HG02938 (cell line): Measurements from ENCODE around the gene SFRP5.

Source experiments
- ATAC-seq: cut with Tn5 transposase; IDR thresholded peaks from one replicate; pipeline ENCODE4 v1.9.1; 2021; ENCODE audit warnings: mild to moderate bottlenecking, moderate library complexity; ENCODE audit not compliant: unreplicated experiment

Gene SFRP5

GRCh38 chr10:97766996-97767924 lies 4.5 kb downstream of the SFRP5 start:
- no peak for ATAC-seq

DNA sequence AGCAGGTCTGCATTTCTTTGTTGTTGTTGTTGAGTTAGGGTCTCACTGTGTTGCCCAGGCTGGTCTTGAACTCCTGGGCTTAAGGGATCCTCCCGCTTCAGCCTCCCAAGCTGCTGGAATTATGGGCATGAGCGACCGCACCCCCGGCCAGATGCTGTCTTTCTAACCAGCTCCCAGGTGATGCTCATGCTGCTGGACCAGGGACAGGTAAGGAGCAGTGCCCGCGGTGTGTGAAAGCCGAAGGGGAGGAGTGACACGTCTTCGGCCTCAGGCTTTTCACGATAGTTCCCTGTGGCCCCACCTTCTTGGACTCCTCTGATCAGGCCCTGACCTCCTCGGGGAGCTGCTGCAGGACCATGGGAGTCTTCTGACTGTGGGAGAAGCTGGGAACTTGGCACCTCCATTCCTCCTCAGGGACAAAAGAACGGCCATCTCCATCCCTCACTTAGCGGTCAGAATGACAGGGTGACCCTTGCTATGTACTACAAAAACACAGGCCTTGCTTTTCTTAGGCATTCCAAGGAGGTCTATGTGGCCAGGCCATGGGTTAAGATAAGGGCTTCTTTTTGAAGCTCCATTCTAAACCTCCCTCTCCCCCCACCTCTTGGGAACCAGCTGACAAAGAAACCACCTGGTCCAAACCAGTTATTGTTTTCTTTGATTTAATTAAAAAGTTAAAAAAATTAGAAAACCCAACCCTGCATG lies 5.5 kb downstream of the SFRP5 start:
- no peak for ATAC-seq

- no peak for ATAC-seq
These were observed 6.6 kb downstream of the SFRP5 start for GRCh38 chr10:97765201-97765600.

GRCh38 chr10:97764519-97764931 lies 7.3 kb downstream of the SFRP5 start:
- peak; percentile 43 for ATAC-seq

GRCh38 chr10:97763947-97764346 lies 7.9 kb downstream of the SFRP5 start:
- ATAC-seq, result no peak

GRCh38 chr10:97763411-97763810 lies 8.4 kb downstream of the SFRP5 start:
- ATAC-seq, result no peak

DNA sequence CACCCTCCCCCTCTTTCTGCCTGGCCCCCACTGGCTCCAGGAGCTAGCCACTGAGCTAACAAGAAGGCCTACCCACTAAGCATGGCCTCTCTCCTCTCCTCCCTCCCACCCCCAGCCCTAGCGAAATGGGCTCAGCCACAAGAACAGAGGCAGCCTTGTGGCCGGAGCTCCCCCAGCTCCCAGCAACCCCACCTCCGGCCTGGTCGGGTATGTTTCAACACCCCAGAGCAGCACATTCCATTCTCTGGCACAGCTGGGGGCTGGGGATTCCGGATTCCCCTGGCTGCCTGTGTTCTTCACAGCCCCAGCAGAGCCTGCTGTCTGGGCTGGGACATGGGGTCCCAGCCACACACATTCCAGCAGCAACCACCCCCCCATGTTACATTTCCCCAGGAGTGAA lies 9.0 kb downstream of the SFRP5 start:
- no peak for ATAC-seq

DNA sequence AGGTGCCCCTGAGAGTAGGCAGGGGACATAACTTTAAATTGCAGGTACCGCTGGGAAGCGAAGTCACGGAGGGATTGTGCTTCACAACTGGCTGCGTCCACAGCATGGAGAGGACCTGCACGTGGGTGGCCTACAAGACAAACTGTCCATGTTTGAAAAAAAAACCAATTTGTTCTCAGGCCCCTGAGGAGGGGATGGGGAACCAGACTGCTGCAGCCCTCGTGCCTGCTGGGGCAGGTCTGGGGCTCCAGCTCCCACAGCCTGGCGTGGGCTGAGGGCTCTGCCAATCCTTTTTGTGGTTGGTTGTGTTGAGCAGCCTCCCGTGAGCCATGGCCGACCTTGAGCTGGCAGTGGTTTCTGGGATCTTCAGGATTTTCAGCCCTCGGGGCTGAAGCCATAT lies 9.7 kb downstream of the SFRP5 start:
- ATAC-seq, result no peak

DNA sequence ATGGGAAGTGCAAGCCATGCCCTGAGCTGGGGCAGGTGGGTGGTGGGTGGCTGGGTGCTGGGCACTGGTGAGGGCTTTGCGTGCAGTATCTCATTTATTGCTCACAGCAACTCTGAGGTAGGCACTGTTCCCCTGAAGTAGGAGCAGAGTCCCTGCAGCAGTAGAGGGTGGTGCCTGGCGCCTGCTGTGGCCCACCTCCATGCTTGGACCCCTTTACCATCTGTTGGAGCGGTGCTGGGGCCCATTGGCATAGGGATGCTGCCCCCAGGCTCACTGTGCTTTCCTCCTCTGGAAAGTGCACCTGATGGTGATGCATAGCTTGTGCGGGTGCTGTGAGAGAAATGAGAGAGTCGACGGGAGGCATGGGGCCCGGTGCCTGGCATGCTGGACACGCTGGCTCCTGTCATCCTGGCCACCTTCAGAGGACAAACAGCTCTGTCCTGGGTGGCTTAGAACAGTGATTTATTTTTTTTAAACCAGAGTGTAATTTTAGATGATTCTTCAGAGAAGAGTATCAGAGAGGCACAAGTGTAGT lies 10.4 kb downstream of the SFRP5 start:
- ATAC-seq, result no peak

- no peak for ATAC-seq
These were observed 11.1 kb downstream of the SFRP5 start for GRCh38 chr10:97760461-97761257.

- ATAC-seq, result no peak
These were observed 11.9 kb downstream of the SFRP5 start for GRCh38 chr10:97759946-97760345.

DNA sequence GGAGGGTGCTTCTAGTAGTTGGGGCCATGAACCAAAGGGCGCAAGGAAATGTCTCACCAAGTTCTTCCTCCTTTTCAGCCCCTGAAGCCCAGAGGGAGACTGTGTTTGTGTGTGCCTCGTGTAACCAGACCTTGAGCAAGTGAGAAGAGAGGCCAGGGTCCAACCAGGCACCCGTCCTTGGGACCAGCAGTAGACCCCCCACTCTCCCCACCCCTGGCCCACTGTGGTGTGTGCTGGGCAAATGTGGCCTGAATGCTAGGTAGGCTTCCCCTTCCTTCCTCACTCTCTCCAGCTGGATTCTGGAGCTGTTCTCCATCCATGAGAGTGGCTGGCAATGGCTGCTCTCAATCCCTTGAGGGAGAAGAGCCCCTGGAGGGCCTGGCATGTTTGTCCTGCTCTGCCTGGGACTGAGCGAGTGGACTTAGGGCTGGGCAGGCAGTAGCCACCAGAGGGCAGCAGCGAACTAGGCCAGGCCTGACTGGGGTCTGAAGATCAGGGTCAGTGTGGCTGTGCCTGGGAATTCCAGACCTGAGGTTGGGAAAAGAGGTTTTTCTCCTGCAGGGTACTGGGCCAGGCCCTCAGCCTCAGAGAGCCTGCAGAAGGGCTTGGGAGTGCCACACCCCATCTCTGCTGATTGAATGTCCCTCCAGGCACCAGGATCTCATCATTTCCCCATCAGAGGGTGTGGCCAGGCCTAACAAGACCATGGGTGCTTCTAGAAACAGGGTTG lies 12.5 kb downstream of the SFRP5 start:
- no peak for ATAC-seq

DNA sequence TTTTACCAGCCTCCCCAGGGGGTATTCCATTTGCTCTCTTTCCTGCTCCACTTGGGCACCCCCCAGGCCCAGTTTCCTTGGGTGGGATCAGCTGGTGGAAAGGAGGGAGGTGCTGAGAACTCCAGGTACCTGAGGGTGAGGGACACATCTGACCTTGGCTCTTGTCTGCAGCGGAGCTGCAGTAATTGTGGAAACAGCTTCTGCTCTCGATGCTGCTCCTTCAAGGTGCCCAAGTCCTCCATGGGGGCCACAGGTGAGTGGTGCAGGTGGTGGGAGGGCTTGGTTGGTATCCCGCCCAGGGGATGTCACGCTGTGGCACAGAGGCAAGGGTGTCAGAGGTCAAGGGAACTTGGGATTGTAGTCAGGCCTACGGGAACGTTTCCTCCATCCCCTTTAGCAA lies 14.3 kb downstream of the SFRP5 start:
- no peak for ATAC-seq

GRCh38 chr10:97755718-97756117 lies 16.1 kb downstream of the SFRP5 start:
- no peak for ATAC-seq

DNA sequence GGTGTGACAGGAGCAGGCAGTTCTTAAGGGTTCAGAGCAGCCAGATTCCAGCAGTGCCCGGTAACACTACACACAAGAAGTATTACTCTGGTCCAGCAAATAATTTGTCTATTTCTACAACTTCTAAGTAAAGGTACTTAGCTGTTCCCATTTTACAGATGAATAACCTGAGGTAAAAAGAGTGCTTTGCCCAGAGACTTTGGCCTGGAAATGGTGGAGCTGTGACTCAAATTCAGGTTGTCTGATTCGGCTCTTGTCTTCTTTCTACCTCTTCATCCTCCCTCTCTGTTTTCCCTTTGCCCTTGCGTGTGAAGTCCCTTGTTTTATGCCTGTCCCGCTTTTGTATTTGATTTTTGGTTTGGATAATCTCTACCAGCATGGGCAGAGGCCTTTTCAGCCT lies 17.1 kb downstream of the SFRP5 start:
- no peak for ATAC-seq

DNA sequence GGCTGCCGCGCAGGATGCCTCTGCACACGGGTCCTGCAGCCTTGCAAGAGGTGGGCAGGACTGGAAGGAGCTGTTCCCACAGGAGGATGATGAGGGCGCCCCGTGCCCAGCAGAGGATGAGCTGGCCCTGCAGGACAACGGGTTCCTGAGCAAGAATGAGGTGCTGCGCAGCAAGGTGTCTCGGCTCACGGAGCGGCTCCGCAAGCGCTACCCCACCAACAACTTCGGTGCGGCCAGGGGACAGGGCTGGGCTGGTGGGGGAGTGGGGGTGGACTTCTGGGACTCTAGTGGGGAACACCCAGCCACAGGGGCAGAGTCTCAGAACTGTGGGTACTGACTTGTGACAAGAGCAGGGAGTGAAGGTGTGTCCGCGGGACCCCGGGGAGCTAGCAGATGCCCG lies 18.8 kb downstream of the SFRP5 start:
- no peak for ATAC-seq

DNA sequence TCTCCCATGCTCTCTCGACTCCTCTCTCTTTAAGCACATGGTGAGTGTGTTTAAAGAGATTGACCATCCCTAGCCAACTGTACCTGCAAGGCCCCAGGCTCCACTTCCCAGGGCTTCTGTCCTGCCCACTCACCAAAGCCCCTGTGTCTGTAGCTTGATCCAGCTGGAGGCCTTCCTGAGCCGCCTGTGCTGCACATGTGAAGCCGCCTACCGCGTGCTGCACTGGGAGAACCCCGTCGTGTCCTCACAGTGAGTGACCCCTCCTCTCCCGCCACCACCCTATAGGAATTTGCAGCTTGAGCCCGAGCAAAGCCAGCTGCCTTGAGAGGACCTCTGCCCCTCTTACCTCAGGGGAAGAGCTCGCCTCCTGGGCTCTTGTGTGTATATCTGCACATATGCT lies 23.7 kb downstream of the SFRP5 start:
- ATAC-seq, result no peak

DNA sequence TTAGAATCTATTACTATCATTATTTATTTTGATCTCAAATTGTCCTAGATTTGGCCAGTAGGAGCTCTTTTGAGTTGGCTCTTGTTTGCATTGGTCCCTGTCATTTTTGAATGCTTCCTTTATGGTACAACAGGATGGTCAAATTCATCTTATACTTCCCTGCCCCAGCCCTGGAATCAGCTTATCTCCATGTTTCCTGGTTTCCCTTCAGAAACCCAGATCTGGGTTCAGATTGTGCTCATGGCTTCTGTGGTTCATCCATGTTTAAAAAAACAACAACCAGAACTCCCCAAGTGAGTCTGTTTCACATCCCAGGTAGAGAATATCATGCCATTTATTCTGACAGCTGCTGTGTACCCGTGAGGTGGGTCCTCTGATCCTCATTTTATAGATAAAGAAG lies 24.2 kb downstream of the SFRP5 start:
- ATAC-seq, result no peak

DNA sequence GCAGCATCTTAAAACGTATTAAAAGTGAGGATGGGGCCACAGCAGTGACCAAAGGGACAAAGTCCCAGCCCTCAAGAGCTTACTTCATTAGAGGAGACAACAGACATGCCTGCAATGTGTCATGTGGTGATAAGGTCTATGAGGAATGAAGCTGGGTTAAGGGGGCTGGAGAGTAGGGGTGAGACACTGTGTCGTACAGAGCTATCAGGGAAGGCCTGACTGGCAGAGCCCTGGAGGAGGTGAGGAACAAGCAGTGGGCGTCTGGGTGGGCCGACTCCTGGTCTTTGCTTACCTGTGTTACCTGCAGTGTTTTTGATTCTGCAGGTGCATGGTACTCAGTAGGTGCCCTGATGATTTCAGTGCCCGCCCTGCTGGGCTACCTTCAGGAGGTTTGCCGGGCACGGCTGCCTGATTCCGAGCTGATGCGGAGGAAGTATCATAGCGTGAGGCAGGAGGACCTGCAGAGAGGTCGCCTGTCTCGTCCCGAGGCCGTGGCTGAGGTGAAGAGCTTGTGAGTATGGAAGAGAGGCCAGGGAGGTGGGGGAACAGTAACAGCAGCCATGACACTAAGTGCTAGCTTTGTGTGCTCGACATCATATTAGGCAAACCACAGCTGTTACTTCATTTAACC lies 27.3 kb downstream of the SFRP5 start:
- ATAC-seq, result no peak
